Measurements from ENCODE around the gene C6orf141. TPM values are rescaled to one million over a fixed set of nuclear protein-coding genes. Genes with fewer than 3 reads are reported as not detected.

Gene C6orf141
- total and polyA plus RNA-seq, 2 donors (not counting 1 experiment from before 2014, with no cell fraction given) = not detected

- H3K27ac Mint-ChIP-seq = no peak overlapping the region
- ChIA-PET CTCF (no interaction called here), POLR2A (no interaction called here)
- Histone ChIP-seq H3K9me3 (ENCODE audit: control extremely low read depth in 1 of 3, control insufficient read depth in 2 of 3, insufficient read depth in 1 of 3, low read length in 2 of 3) (no peaks in the 10 kb centered on the region), H3K4me3 (ENCODE audit: control extremely low read depth in 1 of 5, extremely low read depth in 1 of 5, insufficient read depth in 1 of 5, low read depth in 2 of 5, low read length in 4 of 5) (no peak overlapping the region), H3K9ac (ENCODE audit: low read length) (no peak overlapping the region), H3K4me1 (ENCODE audit: control insufficient read depth in 2 of 2, insufficient read depth in 2 of 2, low read length in 2 of 2) (no peaks in the 10 kb centered on the region), H3K36me3 (replicated peaks in 1 of 2; ENCODE audit: control extremely low read depth in 1 of 2, control insufficient read depth in 1 of 2, extremely low read depth in 1 of 2, insufficient read depth in 2 of 2, low read length in 1 of 2) (no peaks in the 10 kb centered on the region), H3K4me2 (replicated peaks; ENCODE audit: low read depth, low read length, poor library complexity, severe bottlenecking) (no peak overlapping the region), H3K27ac (ENCODE audit: low read length in 2 of 2) (no peak overlapping the region), H3K79me2 (ENCODE audit: control insufficient read depth, insufficient read depth, low read length) (no peaks in the 10 kb centered on the region), H3K27me3 (replicated peaks in 1 of 4; ENCODE audit: control extremely low read depth in 1 of 4, control insufficient read depth in 3 of 4, insufficient read depth in 4 of 4, low read length in 3 of 4) (peaks cover 0 to 3% (median 0%) of the 10 kb centered on the region in 4 experiments), H2AFZ (ENCODE audit: insufficient read depth, low read depth, low read length, poor library complexity, severe bottlenecking) (no peak overlapping the region), H4K20me1 (ENCODE audit: control insufficient read depth, insufficient read depth, low read length, poor library complexity, severe bottlenecking) (no peaks in the 10 kb centered on the region)
- DNase-seq (no peak), ATAC-seq (ENCODE audit: low read depth) (no peak)
- no CpG with 5 or more reads among the region's 5 CpGs for WGBS (ENCODE audit: insufficient coverage)
- no peak overlapping the region for H3K4me3 Mint-ChIP-seq
- intact Hi-C loops (cut with micrococcal nuclease) = no loop called here
- TF ChIP-seq EZH2 (IDR thresholded peaks at IDR 0.05; ENCODE audit: borderline replicate concordance, insufficient read depth, low read depth, low read length, poor library complexity, severe bottlenecking) (no peak), CTCF (IDR thresholded peaks at IDR 0.05) (no peak)
- peaks cover 10% of the 10 kb centered on the region for H3K27me3 Mint-ChIP-seq
- no peaks in the 10 kb centered on the region for H3K9me3 Mint-ChIP-seq (ENCODE audit: insufficient read depth)
- no peaks in the 10 kb centered on the region for H3K4me1 Mint-ChIP-seq
Observed at GRCh38 chr6:49506569-49507111, 43.8 kb upstream of the C6orf141 start.

GRCh38 chr6:49509342-49509741 is 41.1 kb upstream of the C6orf141 start:
- TF ChIP-seq EZH2 (IDR thresholded peaks at IDR 0.05; ENCODE audit: borderline replicate concordance, insufficient read depth, low read depth, low read length, poor library complexity, severe bottlenecking) = no peak
- no peak for TF ChIP-seq CTCF (IDR thresholded peaks at IDR 0.05)
- no peak overlapping the region for H3K4me3 ChIP-seq (ENCODE audit: control extremely low read depth in 1 of 5, extremely low read depth in 1 of 5, insufficient read depth in 1 of 5, low read depth in 2 of 5, low read length in 4 of 5)
- no peak for DNase-seq
- no peak overlapping the region for H3K9ac ChIP-seq (ENCODE audit: low read length)
- WGBS (ENCODE audit: insufficient coverage) = 61% methylated on average over 2 of the region's 3 CpGs
- H3K4me2 ChIP-seq (replicated peaks; ENCODE audit: low read depth, low read length, poor library complexity, severe bottlenecking) = no peak overlapping the region
- no peak overlapping the region for H3K27ac ChIP-seq (ENCODE audit: low read length in 2 of 2)
- Mint-ChIP-seq H3K9me3 (ENCODE audit: insufficient read depth) (no peaks in the 10 kb centered on the region), H3K4me3 (no peak overlapping the region), H3K4me1 (no peaks in the 10 kb centered on the region), H3K27me3 (peaks cover 17% of the 10 kb centered on the region), H3K27ac (no peak overlapping the region)
- intact Hi-C loops (cut with micrococcal nuclease) = no loop called here
- H3K9me3 ChIP-seq (ENCODE audit: control extremely low read depth in 1 of 3, control insufficient read depth in 2 of 3, insufficient read depth in 1 of 3, low read length in 2 of 3) = no peaks in the 10 kb centered on the region
- POLR2A ChIA-PET = no interaction called here
- CTCF ChIA-PET = no interaction called here
- ATAC-seq (ENCODE audit: low read depth) = no peak
- H4K20me1 ChIP-seq (ENCODE audit: control insufficient read depth, insufficient read depth, low read length, poor library complexity, severe bottlenecking) = no peaks in the 10 kb centered on the region
- H3K27me3 ChIP-seq (replicated peaks in 1 of 4; ENCODE audit: control extremely low read depth in 1 of 4, control insufficient read depth in 3 of 4, insufficient read depth in 4 of 4, low read length in 3 of 4) = peaks cover 0 to 3% (median 0%) of the 10 kb centered on the region in 4 experiments
- H3K79me2 ChIP-seq (ENCODE audit: control insufficient read depth, insufficient read depth, low read length) = no peaks in the 10 kb centered on the region
- H3K36me3 ChIP-seq (replicated peaks in 1 of 2; ENCODE audit: control extremely low read depth in 1 of 2, control insufficient read depth in 1 of 2, extremely low read depth in 1 of 2, insufficient read depth in 2 of 2, low read length in 1 of 2) = no peaks in the 10 kb centered on the region
- H2AFZ ChIP-seq (ENCODE audit: insufficient read depth, low read depth, low read length, poor library complexity, severe bottlenecking) = no peak overlapping the region
- H3K4me1 ChIP-seq (ENCODE audit: control insufficient read depth in 2 of 2, insufficient read depth in 2 of 2, low read length in 2 of 2) = no peaks in the 10 kb centered on the region
